Astrocyte (in vitro differentiated cells and primary cell): Measurements from ENCODE around the gene DZIP3. TPM values are rescaled to one million over a fixed set of nuclear protein-coding genes. Genes with fewer than 3 reads are reported as not detected.

ENCODE experiments used
- DNase-seq: peaks from one replicate; pipeline ENCODE4 v3.0.0-alpha.2; 2010; ENCODE audit warnings: low read depth
- FAIRE-seq: peaks from 2 replicates; lab custom pipeline; 2011; peaks lifted over from hg19 to GRCh38; lab: Jason Lieb, UNC
- H2AFZ ChIP-seq: 2 replicates; pipeline ENCODE4 v1.6.0; 2012; ENCODE audit warnings: low read depth, low read length, inconsistent platforms
- H3K27ac ChIP-seq: 2 replicates; pipeline ENCODE4 v1.5.1; 2011; ENCODE audit warnings: low read depth, low read length, inconsistent platforms
- H3K27me3 ChIP-seq: 2 replicates; pipeline ENCODE4 v1.6.0; 2011; ENCODE audit warnings: low read length, inconsistent platforms; ENCODE audit not compliant: insufficient read depth
- H3K36me3 ChIP-seq: 2 replicates; pipeline ENCODE4 v1.5.1; 2011; ENCODE audit warnings: low read length, inconsistent platforms; ENCODE audit not compliant: insufficient read depth
- H3K4me1 ChIP-seq: 2 replicates; pipeline ENCODE4 v1.5.1; 2011; ENCODE audit warnings: low read length, inconsistent platforms; ENCODE audit not compliant: insufficient read depth
- H3K4me2 ChIP-seq: 2 replicates; pipeline ENCODE4 v1.6.0; 2012; ENCODE audit warnings: low read length, inconsistent platforms
- H3K4me3 ChIP-seq: 2 replicates; pipeline ENCODE4 v1.5.1; 2011; ENCODE audit warnings: low read depth, mild to moderate bottlenecking, low read length, inconsistent platforms; ENCODE audit not compliant: insufficient read depth
- H3K79me2 ChIP-seq: 2 replicates; pipeline ENCODE4 v1.6.0; 2012; ENCODE audit warnings: mild to moderate bottlenecking, low read length, inconsistent platforms; ENCODE audit not compliant: insufficient read depth
- H3K9ac ChIP-seq: 2 replicates; pipeline ENCODE4 v1.6.0; 2012; ENCODE audit warnings: mild to moderate bottlenecking, low read length, inconsistent platforms
- H3K9me3 ChIP-seq: 2 replicates; pipeline ENCODE4 v1.5.1; 2012; ENCODE audit warnings: low read depth, mild to moderate bottlenecking, low read length, inconsistent platforms; ENCODE audit not compliant: insufficient read depth
- H4K20me1 ChIP-seq: 2 replicates; pipeline ENCODE4 v1.6.0; 2012; ENCODE audit warnings: low read length, inconsistent platforms; ENCODE audit not compliant: insufficient read depth
- H3K27ac Mint-ChIP-seq: one replicate; pipeline ENCODE4 v1.8.0; 2021; ENCODE audit warnings: mild to moderate bottlenecking, mixed read lengths; ENCODE audit not compliant: unreplicated experiment
- H3K27me3 Mint-ChIP-seq: one replicate; pipeline ENCODE4 v1.8.0; 2021; ENCODE audit warnings: low read depth, mixed read lengths; ENCODE audit not compliant: unreplicated experiment
- H3K36me3 Mint-ChIP-seq: one replicate; pipeline ENCODE4 v1.8.0; 2021; ENCODE audit warnings: low read depth, mixed read lengths; ENCODE audit not compliant: unreplicated experiment
- H3K4me1 Mint-ChIP-seq: one replicate; pipeline ENCODE4 v1.8.0; 2021; ENCODE audit warnings: low read depth, mixed read lengths; ENCODE audit not compliant: unreplicated experiment
- H3K4me3 Mint-ChIP-seq: one replicate; pipeline ENCODE4 v1.8.0; 2021; ENCODE audit warnings: mild to moderate bottlenecking, moderate library complexity, mixed read lengths; ENCODE audit not compliant: unreplicated experiment
- H3K9me3 Mint-ChIP-seq: one replicate; pipeline ENCODE4 v1.8.0; 2021; ENCODE audit warnings: mild to moderate bottlenecking, mixed read lengths; ENCODE audit not compliant: unreplicated experiment
- CTCF ChIP-seq: IDR thresholded peaks from 2 replicates; pipeline ENCODE4 v1.5.1; 2011; ENCODE audit warnings: low read depth, mild to moderate bottlenecking, inconsistent platforms, low read length, moderate library complexity; ENCODE audit not compliant: insufficient read depth
- EZH2 ChIP-seq: IDR thresholded peaks from 2 replicates; pipeline ENCODE4 v1.6.1; 2012; ENCODE audit warnings: mild to moderate bottlenecking, low read length, inconsistent platforms; ENCODE audit not compliant: insufficient read depth
- total RNA-seq: library from RNA; stranded (reverse); gene quantifications from 2 replicates; pipeline ENCODE4 v1.2.1, GENCODE V29; 2021

Gene DZIP3
- total RNA-seq, 1 donor from 2014 or later, result 12.9 TPM

DNA sequence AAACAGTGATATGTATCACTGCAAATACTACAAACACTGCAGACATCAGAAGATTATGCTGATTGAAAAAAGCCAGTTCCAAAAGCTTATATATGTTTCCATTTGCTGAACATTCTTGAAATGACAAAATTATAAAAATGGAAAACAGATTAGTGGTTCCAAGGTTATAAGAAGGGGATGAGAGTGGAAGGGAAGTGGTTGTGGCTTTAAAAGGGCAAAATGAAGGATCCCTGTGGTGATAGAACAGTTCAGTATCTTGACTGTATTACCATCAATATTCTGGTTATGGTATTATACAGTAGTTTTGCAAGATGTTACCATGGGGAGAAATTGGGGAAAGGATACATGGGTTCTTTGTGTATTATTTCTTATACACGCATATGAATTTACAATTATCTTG is 77.8 kb downstream of the DZIP3 start:
- Mint-ChIP-seq H3K4me1 (no peaks in the 10 kb centered on the region), H3K27ac (no peak overlapping the region), H3K36me3 (no peaks in the 10 kb centered on the region), H3K4me3 (no peak overlapping the region), H3K9me3 (no peaks in the 10 kb centered on the region), H3K27me3 (no peaks in the 10 kb centered on the region)
- H3K4me1 ChIP-seq, result no peaks in the 10 kb centered on the region
- H3K27ac ChIP-seq, result no peak overlapping the region
- H3K9ac ChIP-seq, result no peak overlapping the region
- H3K4me2 ChIP-seq, result no peak overlapping the region
- no peak overlapping the region for H2AFZ ChIP-seq
- no peaks in the 10 kb centered on the region for H3K9me3 ChIP-seq
- no peaks in the 10 kb centered on the region for H3K79me2 ChIP-seq
- no peak for DNase-seq
- FAIRE-seq, result no peak
- no peaks in the 10 kb centered on the region for H4K20me1 ChIP-seq
- no peak for TF ChIP-seq EZH2
- TF ChIP-seq CTCF, result no peak
- H3K36me3 ChIP-seq, result no peaks in the 10 kb centered on the region
- H3K4me3 ChIP-seq, result no peak overlapping the region
- H3K27me3 ChIP-seq, result no peaks in the 10 kb centered on the region

DNA sequence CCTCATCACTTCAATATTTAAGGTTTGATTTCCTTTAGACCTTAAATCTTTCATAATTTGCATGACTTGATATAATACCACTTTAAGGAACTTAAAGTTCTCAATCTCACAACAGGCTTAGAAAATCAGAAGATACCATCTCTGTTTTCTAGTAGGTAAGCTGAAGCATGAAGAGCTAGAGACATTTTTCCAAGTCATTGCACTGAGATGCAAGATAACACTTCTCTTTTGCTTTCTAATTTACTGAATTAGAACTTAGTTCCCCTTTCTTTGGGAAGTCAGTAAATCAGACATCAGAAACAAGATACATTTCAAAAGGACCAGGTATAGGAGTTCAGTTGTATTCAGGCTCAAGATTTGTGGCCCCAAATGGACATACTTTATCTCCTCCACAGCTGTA is 79.7 kb downstream of the DZIP3 start:
- Histone ChIP-seq H3K4me3 (no peak overlapping the region), H4K20me1 (no peaks in the 10 kb centered on the region), H3K79me2 (no peaks in the 10 kb centered on the region), H3K9ac (no peak overlapping the region), H3K27ac (no peak overlapping the region), H3K27me3 (no peaks in the 10 kb centered on the region), H3K9me3 (no peaks in the 10 kb centered on the region), H2AFZ (no peak overlapping the region), H3K36me3 (no peaks in the 10 kb centered on the region), H3K4me1 (no peaks in the 10 kb centered on the region), H3K4me2 (no peak overlapping the region)
- DNase-seq (no peak), FAIRE-seq (no peak)
- Mint-ChIP-seq H3K36me3 (peaks cover 2% of the 10 kb centered on the region), H3K27ac (no peak overlapping the region), H3K27me3 (no peaks in the 10 kb centered on the region), H3K4me3 (no peak overlapping the region), H3K4me1 (peaks cover 2% of the 10 kb centered on the region), H3K9me3 (no peaks in the 10 kb centered on the region)
- TF ChIP-seq EZH2 (no peak), CTCF (no peak)

DNA sequence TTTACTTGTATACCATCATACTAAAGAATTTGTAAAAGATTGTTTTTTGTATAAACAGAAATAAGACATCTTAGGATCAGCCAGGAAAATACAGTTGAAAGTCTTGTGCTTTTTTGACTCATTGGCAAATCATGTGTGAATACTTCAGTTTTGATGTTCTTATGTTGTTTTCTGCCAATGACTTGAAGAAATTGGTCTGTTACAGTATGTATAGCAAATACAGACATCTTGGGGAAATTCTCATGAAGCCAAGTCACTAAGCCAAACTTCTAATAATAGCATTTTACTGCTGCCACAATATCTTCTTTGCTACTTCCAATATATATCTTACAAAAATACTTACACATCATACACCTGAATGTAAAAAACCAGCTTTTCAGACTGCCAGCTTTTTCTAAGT is 83.2 kb downstream of the DZIP3 start:
- no peak overlapping the region for H3K27ac Mint-ChIP-seq
- Histone ChIP-seq H3K4me3 (no peak overlapping the region), H3K4me1 (no peaks in the 10 kb centered on the region), H3K36me3 (no peaks in the 10 kb centered on the region), H3K27me3 (no peaks in the 10 kb centered on the region), H3K9ac (no peak overlapping the region), H2AFZ (no peak overlapping the region), H3K4me2 (no peak overlapping the region), H3K79me2 (no peaks in the 10 kb centered on the region), H3K9me3 (no peaks in the 10 kb centered on the region), H4K20me1 (no peaks in the 10 kb centered on the region), H3K27ac (no peak overlapping the region)
- DNase-seq (no peak), FAIRE-seq (no peak)
- peaks cover 3% of the 10 kb centered on the region for H3K4me1 Mint-ChIP-seq
- H3K36me3 Mint-ChIP-seq, result peaks cover 2% of the 10 kb centered on the region
- no peak overlapping the region for H3K4me3 Mint-ChIP-seq
- H3K27me3 Mint-ChIP-seq, result no peaks in the 10 kb centered on the region
- TF ChIP-seq CTCF, result no peak
- TF ChIP-seq EZH2, result no peak
- H3K9me3 Mint-ChIP-seq, result no peaks in the 10 kb centered on the region
